ENCODE measurements around the gene SLC7A14.

The SLC7A14 gene

DNA sequence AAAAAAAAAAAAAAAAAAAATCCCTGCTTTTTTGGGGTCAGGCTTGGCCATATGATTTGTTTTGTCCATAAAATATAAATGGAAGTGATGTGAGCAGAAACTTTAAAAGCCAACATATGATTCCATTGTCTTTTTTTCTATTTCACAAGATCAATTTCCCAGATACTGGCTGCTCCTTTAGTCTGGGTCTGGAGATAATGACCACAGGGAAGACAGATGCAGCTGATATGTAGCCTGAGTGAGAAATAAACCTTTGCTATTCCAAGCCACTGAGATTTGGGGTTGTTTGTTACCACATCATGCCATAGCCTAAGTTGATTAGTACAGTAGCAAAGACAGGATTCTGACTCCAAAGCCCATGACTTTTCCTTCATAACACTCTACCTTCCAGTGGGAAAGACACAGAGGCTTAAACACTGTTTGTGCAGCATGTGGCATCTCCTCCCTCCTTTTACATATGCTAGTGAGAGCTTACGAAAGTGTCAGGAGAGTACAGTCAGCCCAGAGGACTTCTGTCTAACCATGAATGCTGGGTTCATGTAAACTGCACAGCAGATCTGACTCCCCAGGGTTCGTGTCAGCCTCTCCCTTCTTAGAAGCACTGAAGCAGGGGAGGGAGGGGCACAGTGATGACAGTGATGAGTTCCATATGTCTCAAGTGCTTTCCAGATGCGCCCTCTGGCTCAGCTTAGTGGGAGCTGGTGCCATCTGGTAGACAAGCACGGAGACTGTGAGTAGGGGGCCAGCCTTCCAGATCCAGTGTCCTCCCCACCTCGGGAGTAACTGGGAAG is 36.7 kb upstream of the SLC7A14 start:
- Histone ChIP-seq H3K9me3 (replicated peaks; ENCODE audit: insufficient read depth, low read length) (no peaks in the 10 kb centered on the region), H3K9me2 (replicated peaks; ENCODE audit: insufficient read depth, low read length) (no peaks in the 10 kb centered on the region), H3K79me2 (ENCODE audit: low read length) (no peaks in the 10 kb centered on the region), H3K27me3 (replicated peaks; ENCODE audit: insufficient read depth, low read length) (no peaks in the 10 kb centered on the region), H3K9ac (ENCODE audit: low read length) (no peak overlapping the region), H4K20me1 (ENCODE audit: insufficient read depth, low read length) (no peaks in the 10 kb centered on the region), H3K36me3 (replicated peaks; ENCODE audit: insufficient read depth, low read length) (no peaks in the 10 kb centered on the region), H3F3A (ENCODE audit: insufficient read depth, low read length) (no peaks in the 10 kb centered on the region), H3K4me2 (ENCODE audit: low read depth, low read length) (no peak overlapping the region), H3K27ac (ENCODE audit: low read length) (no peak overlapping the region), H3K4me3 (ENCODE audit: low read length) (no peak overlapping the region), H3K4me1 (ENCODE audit: low read length) (no peaks in the 10 kb centered on the region), H2AFZ (ENCODE audit: low read length) (no peak overlapping the region)
- no peak for DNase-seq
- TF ChIP-seq, protein P1, sequence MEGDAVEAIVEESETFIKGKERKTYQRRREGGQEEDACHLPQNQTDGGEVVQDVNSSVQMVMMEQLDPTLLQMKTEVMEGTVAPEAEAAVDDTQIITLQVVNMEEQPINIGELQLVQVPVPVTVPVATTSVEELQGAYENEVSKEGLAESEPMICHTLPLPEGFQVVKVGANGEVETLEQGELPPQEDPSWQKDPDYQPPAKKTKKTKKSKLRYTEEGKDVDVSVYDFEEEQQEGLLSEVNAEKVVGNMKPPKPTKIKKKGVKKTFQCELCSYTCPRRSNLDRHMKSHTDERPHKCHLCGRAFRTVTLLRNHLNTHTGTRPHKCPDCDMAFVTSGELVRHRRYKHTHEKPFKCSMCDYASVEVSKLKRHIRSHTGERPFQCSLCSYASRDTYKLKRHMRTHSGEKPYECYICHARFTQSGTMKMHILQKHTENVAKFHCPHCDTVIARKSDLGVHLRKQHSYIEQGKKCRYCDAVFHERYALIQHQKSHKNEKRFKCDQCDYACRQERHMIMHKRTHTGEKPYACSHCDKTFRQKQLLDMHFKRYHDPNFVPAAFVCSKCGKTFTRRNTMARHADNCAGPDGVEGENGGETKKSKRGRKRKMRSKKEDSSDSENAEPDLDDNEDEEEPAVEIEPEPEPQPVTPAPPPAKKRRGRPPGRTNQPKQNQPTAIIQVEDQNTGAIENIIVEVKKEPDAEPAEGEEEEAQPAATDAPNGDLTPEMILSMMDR (IDR thresholded peaks at IDR 0.05; ENCODE audit: low read length): no peak
- TF ChIP-seq EZH2phosphoT487 (IDR thresholded peaks at IDR 0.05; ENCODE audit: low read length): no peak
- TF ChIP-seq EZH2 (optimal IDR thresholded peaks at IDR 0.05; ENCODE audit: low read depth, low read length): no peak

DNA sequence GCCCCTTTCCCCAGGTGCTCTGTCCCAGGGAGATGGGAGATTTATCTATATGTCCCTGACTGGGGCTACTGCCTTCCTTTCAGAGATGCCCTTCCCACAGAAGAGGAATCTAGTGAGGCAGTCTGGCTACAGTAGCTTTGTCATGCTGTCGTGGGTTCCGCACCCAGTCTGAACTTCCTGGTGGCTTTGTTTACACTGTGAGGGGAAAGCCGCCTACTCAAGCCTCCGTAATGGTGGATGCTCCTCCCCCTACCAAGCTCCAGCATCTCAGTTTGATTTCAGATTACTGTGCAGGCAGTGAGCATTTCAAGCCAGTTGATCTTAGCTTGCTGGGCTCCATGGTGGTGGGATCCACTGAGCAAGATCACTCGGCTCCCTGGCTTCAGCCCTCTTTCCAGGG is 35.4 kb upstream of the SLC7A14 start:
- TF ChIP-seq, protein P1 (IDR thresholded peaks at IDR 0.05; ENCODE audit: low read length): no peak
- TF ChIP-seq EZH2 (optimal IDR thresholded peaks at IDR 0.05; ENCODE audit: low read depth, low read length) (no peak), EZH2phosphoT487 (IDR thresholded peaks at IDR 0.05; ENCODE audit: low read length) (no peak)
- Histone ChIP-seq H3K4me1 (ENCODE audit: low read length) (no peaks in the 10 kb centered on the region), H3K9me3 (replicated peaks; ENCODE audit: insufficient read depth, low read length) (no peaks in the 10 kb centered on the region), H3K79me2 (ENCODE audit: low read length) (no peaks in the 10 kb centered on the region), H3K27ac (ENCODE audit: low read length) (no peak overlapping the region), H3K9me2 (replicated peaks; ENCODE audit: insufficient read depth, low read length) (no peaks in the 10 kb centered on the region), H3K4me2 (ENCODE audit: low read depth, low read length) (no peak overlapping the region), H2AFZ (ENCODE audit: low read length) (no peak overlapping the region), H3F3A (ENCODE audit: insufficient read depth, low read length) (no peaks in the 10 kb centered on the region), H4K20me1 (ENCODE audit: insufficient read depth, low read length) (no peaks in the 10 kb centered on the region), H3K9ac (ENCODE audit: low read length) (no peak overlapping the region), H3K27me3 (replicated peaks; ENCODE audit: insufficient read depth, low read length) (no peaks in the 10 kb centered on the region), H3K36me3 (replicated peaks; ENCODE audit: insufficient read depth, low read length) (no peaks in the 10 kb centered on the region), H3K4me3 (ENCODE audit: low read length) (no peak overlapping the region)
- no peak for DNase-seq

DNA sequence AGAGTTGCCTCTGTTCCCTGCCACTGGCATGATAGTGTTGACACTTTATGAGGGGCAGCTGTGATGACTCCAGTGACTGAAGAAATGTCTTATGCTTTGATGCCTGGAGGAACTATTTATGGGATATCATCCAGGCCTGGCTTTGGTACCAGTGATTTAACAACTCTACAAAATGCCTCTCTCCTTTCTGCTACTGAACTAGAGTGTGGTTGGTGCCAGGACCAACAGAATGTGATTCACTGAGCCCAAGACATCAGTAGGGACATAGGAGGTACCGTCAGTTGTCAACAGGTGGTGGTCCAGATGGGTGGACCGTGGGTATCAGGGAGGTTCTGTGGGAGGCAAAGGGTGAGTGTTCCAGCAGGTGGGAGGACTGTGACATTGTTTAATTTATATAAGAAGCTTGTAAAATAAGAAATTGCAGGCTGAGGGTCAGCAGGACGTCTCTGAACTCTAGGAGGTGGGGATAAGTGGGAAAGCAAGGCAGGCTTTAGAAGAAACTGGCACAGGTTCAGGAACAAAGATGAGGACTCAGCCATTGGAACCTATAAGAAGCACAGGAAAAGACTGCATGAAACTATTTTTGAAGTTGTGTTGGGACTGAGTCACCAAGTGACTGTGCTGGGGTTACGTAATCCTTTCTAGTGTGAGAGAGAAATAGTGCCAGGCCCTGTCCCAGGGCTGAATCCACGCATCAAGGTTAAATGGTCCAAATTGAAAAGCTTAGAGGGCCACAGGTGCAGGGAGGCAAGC is 28.5 kb upstream of the SLC7A14 start:
- H3K27me3 ChIP-seq (replicated peaks; ENCODE audit: insufficient read depth, low read length): no peaks in the 10 kb centered on the region
- H3K27ac ChIP-seq (ENCODE audit: low read length): no peak overlapping the region
- TF ChIP-seq EZH2phosphoT487 (IDR thresholded peaks at IDR 0.05; ENCODE audit: low read length): no peak
- no peak for TF ChIP-seq EZH2 (optimal IDR thresholded peaks at IDR 0.05; ENCODE audit: low read depth, low read length)
- TF ChIP-seq, protein P1 (IDR thresholded peaks at IDR 0.05; ENCODE audit: low read length): no peak
- no peaks in the 10 kb centered on the region for H3F3A ChIP-seq (ENCODE audit: insufficient read depth, low read length)
- no peak overlapping the region for H3K4me3 ChIP-seq (ENCODE audit: low read length)
- no peaks in the 10 kb centered on the region for H4K20me1 ChIP-seq (ENCODE audit: insufficient read depth, low read length)
- H3K9me3 ChIP-seq (replicated peaks; ENCODE audit: insufficient read depth, low read length): no peaks in the 10 kb centered on the region
- H3K79me2 ChIP-seq (ENCODE audit: low read length): no peaks in the 10 kb centered on the region
- no peak overlapping the region for H3K9ac ChIP-seq (ENCODE audit: low read length)
- H2AFZ ChIP-seq (ENCODE audit: low read length): no peak overlapping the region
- H3K36me3 ChIP-seq (replicated peaks; ENCODE audit: insufficient read depth, low read length): no peaks in the 10 kb centered on the region
- DNase-seq: no peak
- H3K4me2 ChIP-seq (ENCODE audit: low read depth, low read length): no peak overlapping the region
- H3K9me2 ChIP-seq (replicated peaks; ENCODE audit: insufficient read depth, low read length): no peaks in the 10 kb centered on the region
- no peaks in the 10 kb centered on the region for H3K4me1 ChIP-seq (ENCODE audit: low read length)
